Uterine smooth muscle cell (primary cell): ENCODE results near the gene LAMP5. TPM values are rescaled to one million over a fixed set of nuclear protein-coding genes. Genes with fewer than 3 reads are reported as not detected.

Experiments used
- total RNA-seq: library from RNA; depleted of rRNA; stranded (reverse); fragments of >200 nt; gene quantifications from 2 replicates; pipeline ENCODE4 v1.2.3, GENCODE V29; 2014

LAMP5 gene, protein sequence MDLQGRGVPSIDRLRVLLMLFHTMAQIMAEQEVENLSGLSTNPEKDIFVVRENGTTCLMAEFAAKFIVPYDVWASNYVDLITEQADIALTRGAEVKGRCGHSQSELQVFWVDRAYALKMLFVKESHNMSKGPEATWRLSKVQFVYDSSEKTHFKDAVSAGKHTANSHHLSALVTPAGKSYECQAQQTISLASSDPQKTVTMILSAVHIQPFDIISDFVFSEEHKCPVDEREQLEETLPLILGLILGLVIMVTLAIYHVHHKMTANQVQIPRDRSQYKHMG
- under 0.01 and 0.44 TPM in 2 replicates for total RNA-seq

GRCh38 chr20:9514461-9515213, at the start of gene LAMP5:
Gene LAMP5, plus strand, starts transcription at chr20:9514590. Its CDS starts 263 bp downstream, at chr20:9514853.

